Heart left ventricle (tissue), 13 donors: ENCODE results near the gene MPZL2.

Source experiments
- CTCF ChIP-seq, 12 donors: fragments of 200-600 bp; sonication (generic) in 4 of 12; IDR thresholded peaks; one replicate each; pipeline versions ENCODE4 v1.5.0 to v1.8.0; 2018 to 2022; ENCODE audit warnings: antibody characterized with exemption in 12 of 12, mild to moderate bottlenecking in 5 of 12
- POLR2A ChIP-seq, 2 donors: fragments of 450-650 bp; IDR thresholded peaks; one replicate each; pipeline ENCODE4 v1.6.1; 2017; ENCODE audit warnings: antibody characterized with exemption in 2 of 2, mild to moderate bottlenecking in 2 of 2, moderate library complexity in 2 of 2
- donor health status: ischemic (EF 13 %, LVEDD 7.1; RV severe dilation, severe dysfunction).
- donor health status: DM: no; HTN: yes; CAD: no.
- donor health status: DM: no; HTN: no; CAD: no.
- donor health status: ischemic (EF 25% LVEDD 6.9; RV normal size, moderate dysfunction).
- donor health status: ischemic (EF 25% LVEDD 5.7; RV mildly dilated, moderate dysfunction).
- donor health status: ischemic (EF 35%, LVEDD 5.7; RV mildly dilated, moderate dysfunction).
- donor health status: nonischemic (EF 11% LVEDD 7.7; RV severe dilation, severe dysfunction).
- donor health status: DM: yes; HTN: yes; CAD: no.
- donor health status: PGD.
- donor health status: ischemic (EF 29% LVEDD 5.4; RV normal size, mild dysfunction).
- donor health status: nonischemic (EF 23%, LVEDD 6.1; RV moderate dilation, normal function).

GRCh38 chr11:118206391-118207031, 57.6 kb downstream of the MPZL2 start:
- TF ChIP-seq CTCF (IDR thresholded peaks at IDR 0.05) (no peak), POLR2A (IDR thresholded peaks at IDR 0.05) (no peak)
